Activated T-helper 1 cell treated with anti-CD3 and anti-CD28 coated beads, Interleukin-12 subunit alpha, Interleukin-12 subunit beta, Interleukin-2, Interleukin-4 antibody, amounts not matched to agents 30 ng/mL and 10 ng/mL and 1 ng/mL, durations not matched to agents 14 hours and 24 hours and 36 hours (primary cell): ENCODE measurements around the gene ZZZ3. TPM values are rescaled to one million over a fixed set of nuclear protein-coding genes. Genes with fewer than 3 reads are reported as not detected.
"Not testable (repeated sequence)": the region's sequence is repeated elsewhere in the genome, so short reads cannot be mapped to it uniquely, and the experiment has no call there.

Experiments used
- DNase-seq: peaks from one replicate; pipeline ENCODE4 v3.0.0; 2021; ENCODE audit warnings: low spot score
- H3K27ac Mint-ChIP-seq: one replicate; pipeline ENCODE4 v1.8.0; 2021; ENCODE audit warnings: mild to moderate bottlenecking, mixed read lengths
- H3K27me3 Mint-ChIP-seq: one replicate; pipeline ENCODE4 v1.8.0; 2022; ENCODE audit warnings: mild to moderate bottlenecking, moderate library complexity, mixed read lengths; ENCODE audit not compliant: insufficient read depth
- H3K36me3 Mint-ChIP-seq: one replicate; pipeline ENCODE4 v1.8.0; 2021; ENCODE audit warnings: low read depth, mixed read lengths
- H3K4me1 Mint-ChIP-seq: one replicate; pipeline ENCODE4 v1.8.0; 2021; ENCODE audit warnings: low read depth, mixed read lengths
- H3K4me3 Mint-ChIP-seq: one replicate; pipeline ENCODE4 v1.8.0; 2021; ENCODE audit warnings: mild to moderate bottlenecking, moderate library complexity, mixed read lengths
- H3K9me3 Mint-ChIP-seq: one replicate; pipeline ENCODE4 v1.8.0; 2021; ENCODE audit warnings: mixed read lengths
- intact Hi-C: fragments of 100-400 bp; cut with micrococcal nuclease; formaldehyde crosslinking; loops from one replicate; pipeline ENCODE4 v1.15.1; 2024
- total RNA-seq: library from RNA; stranded (reverse); gene quantifications from 2 replicates; pipeline ENCODE4 v1.2.3, GENCODE V29; 2022

Gene ZZZ3
- total RNA-seq, 1 donor from 2014 or later = 41.8 TPM

DNA sequence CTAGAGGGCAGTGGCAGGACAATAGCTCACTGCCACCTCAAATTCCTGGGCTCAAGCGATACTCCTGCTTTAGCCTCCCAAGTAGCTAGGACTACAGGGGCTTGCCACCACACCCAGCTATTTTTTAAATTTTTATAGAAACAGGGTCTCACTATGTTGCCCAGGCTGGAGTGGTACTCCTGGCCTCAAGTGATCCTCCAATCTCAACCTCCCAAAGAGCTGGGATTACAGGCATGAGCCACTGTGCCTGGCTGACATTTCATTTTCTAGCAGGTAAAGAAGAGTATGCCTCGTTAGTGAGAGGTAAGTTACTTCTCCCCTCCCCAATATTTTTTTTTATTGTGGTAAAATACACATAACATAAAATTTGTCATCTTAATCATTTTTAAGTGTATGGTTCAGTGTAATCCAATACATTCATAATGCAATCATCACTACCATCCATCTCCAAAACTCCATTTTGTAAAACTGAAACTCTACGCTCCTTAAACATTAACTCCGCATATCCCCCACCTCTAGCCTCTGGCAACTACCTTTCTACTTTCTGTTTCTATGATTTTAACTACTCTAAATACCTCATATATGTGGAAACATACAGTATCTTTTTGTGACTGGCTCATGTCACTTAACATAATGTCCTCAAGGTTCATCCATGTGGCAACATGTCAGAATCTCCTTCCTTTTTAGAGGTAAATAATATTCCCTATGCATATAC, 22.4 kb downstream of the ZZZ3 start:
- no peaks in the 10 kb centered on the region for H3K9me3 Mint-ChIP-seq
- H3K4me1 Mint-ChIP-seq = peaks cover 11% of the 10 kb centered on the region
- no peaks in the 10 kb centered on the region for H3K27me3 Mint-ChIP-seq
- no peak overlapping the region for H3K4me3 Mint-ChIP-seq
- intact Hi-C loops = no loop called here
- DNase-seq = no peak
- peaks cover 4% of the 10 kb centered on the region for H3K36me3 Mint-ChIP-seq
- H3K27ac Mint-ChIP-seq = no peak overlapping the region

DNA sequence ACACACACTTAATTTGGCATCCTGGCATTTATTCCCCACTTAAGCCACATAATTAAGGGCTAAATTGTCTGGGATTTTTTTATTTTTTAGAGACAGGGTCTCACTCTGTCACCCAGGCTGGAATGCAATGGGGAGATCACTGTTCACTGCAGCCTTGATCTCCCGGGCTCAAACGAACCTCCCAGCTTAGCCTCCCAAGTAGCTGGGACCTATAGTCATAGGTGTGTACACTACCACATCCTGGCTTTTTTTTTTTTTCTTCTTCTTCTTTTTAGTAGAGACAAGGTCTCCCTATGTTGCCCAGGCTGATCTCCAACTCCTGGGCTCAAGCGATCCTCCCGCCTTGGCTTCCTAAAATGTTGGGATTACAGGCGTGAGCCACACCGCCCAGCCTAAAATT, 24.2 kb downstream of the ZZZ3 start:
- DNase-seq = no peak
- Mint-ChIP-seq H3K9me3 (no peaks in the 10 kb centered on the region), H3K27me3 (no peaks in the 10 kb centered on the region), H3K27ac (no peak overlapping the region), H3K4me1 (peaks cover 9% of the 10 kb centered on the region), H3K4me3 (no peak overlapping the region), H3K36me3 (peaks cover 2% of the 10 kb centered on the region)
- intact Hi-C loops = no loop called here

GRCh38 chr1:77655431-77655974, 27.0 kb downstream of the ZZZ3 start:
- intact Hi-C loops = no loop called here
- peaks cover 11% of the 10 kb centered on the region for H3K9me3 Mint-ChIP-seq
- H3K36me3 Mint-ChIP-seq = peaks cover 19% of the 10 kb centered on the region
- H3K27ac Mint-ChIP-seq = no peak overlapping the region
- no peak overlapping the region for H3K4me3 Mint-ChIP-seq
- H3K27me3 Mint-ChIP-seq = no peaks in the 10 kb centered on the region
- peaks cover 12% of the 10 kb centered on the region for H3K4me1 Mint-ChIP-seq
- no peak for DNase-seq

GRCh38 chr1:77652970-77653516, 29.4 kb downstream of the ZZZ3 start:
- no peak for DNase-seq
- H3K27me3 Mint-ChIP-seq = no peaks in the 10 kb centered on the region
- H3K4me1 Mint-ChIP-seq = peaks cover 12% of the 10 kb centered on the region
- H3K27ac Mint-ChIP-seq = no peak overlapping the region
- no peak overlapping the region for H3K4me3 Mint-ChIP-seq
- H3K9me3 Mint-ChIP-seq = peaks cover 31% of the 10 kb centered on the region
- intact Hi-C loops = no loop called here
- peaks cover 35% of the 10 kb centered on the region for H3K36me3 Mint-ChIP-seq

DNA sequence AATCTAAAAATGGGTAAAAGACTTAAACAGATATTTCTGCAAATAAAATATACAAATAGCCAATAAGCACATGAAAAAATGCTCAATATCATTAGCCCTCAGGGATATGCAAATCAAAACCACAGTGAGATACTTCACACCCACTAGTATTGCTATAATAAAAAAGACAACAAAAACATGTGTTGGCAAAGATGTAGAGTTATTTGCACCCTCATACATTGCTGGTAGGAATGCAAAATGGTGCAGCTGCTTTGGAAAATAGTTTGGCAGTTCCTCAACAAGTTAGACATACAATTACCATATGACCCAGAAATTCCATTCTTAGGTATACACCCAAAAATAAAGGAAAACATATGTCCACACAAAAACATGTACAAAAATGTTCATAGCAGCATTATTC, 30.2 kb downstream of the ZZZ3 start:
- H3K9me3 Mint-ChIP-seq = peaks cover 31% of the 10 kb centered on the region
- H3K27ac Mint-ChIP-seq = no peak overlapping the region
- H3K27me3 Mint-ChIP-seq = no peaks in the 10 kb centered on the region
- H3K4me3 Mint-ChIP-seq = no peak overlapping the region
- DNase-seq = no peak
- H3K36me3 Mint-ChIP-seq = peaks cover 35% of the 10 kb centered on the region
- H3K4me1 Mint-ChIP-seq = peaks cover 12% of the 10 kb centered on the region
- intact Hi-C loops = no loop called here

DNA sequence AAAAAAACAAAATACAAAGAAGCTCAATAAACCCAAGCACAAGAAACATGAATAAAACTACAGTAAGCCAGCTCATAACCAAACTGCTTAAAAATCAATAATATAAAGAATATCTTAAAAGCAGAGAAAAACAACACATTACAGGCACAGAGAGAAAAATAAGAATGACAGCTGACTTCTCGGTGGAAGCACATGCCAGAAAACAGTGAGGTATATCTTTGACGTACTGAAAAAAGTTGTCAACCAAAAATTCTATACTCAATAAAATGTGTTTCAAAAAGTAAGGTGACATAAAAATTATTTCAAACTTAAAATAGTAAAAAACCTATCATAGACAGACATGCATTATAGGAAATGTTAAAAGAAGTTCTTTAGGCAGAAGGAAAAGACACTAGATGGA, 33.3 kb downstream of the ZZZ3 start:
- H3K4me1 Mint-ChIP-seq = peaks cover 6% of the 10 kb centered on the region
- peaks cover 34% of the 10 kb centered on the region for H3K9me3 Mint-ChIP-seq
- no peak for DNase-seq
- H3K27ac Mint-ChIP-seq = no peak overlapping the region
- H3K4me3 Mint-ChIP-seq = no peak overlapping the region
- intact Hi-C loops = no loop called here
- peaks cover 47% of the 10 kb centered on the region for H3K36me3 Mint-ChIP-seq
- no peaks in the 10 kb centered on the region for H3K27me3 Mint-ChIP-seq

DNA sequence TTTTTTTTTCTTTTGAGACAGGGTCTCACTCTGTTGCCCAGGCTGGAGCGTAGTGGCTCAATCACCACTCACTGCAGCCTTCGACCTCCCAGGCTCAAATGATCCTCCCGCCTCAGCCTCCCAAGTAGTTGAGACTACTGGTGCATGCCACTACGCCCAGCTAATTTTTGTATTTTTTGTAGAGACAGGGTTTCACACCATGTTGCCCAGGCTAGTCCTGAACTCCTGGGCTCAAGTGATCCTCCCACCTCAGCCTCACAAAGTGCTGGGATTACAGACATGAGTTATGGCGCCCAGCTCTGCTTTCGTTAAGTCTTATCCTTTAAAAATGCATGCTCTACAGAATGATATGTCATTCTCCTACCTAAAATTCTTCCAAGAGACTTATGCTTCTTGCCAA, 36.2 kb downstream of the ZZZ3 start:
- intact Hi-C loops, DNase-seq, H3K4me1 Mint-ChIP-seq, H3K4me3 Mint-ChIP-seq, H3K27ac Mint-ChIP-seq, H3K27me3 Mint-ChIP-seq: not testable (repeated sequence)
- H3K9me3 Mint-ChIP-seq = peaks cover 31% of the 10 kb centered on the region
- H3K36me3 Mint-ChIP-seq = peaks cover 35% of the 10 kb centered on the region

GRCh38 chr1:77643456-77643855, 39.0 kb downstream of the ZZZ3 start:
- Mint-ChIP-seq H3K27ac (no peak overlapping the region), H3K4me3 (no peak overlapping the region), H3K9me3 (peaks cover 6% of the 10 kb centered on the region), H3K36me3 (peaks cover 21% of the 10 kb centered on the region), H3K27me3 (no peaks in the 10 kb centered on the region), H3K4me1 (no peaks in the 10 kb centered on the region)
- no peak for DNase-seq
- intact Hi-C loops = no loop called here

GRCh38 chr1:77642941-77643340, 39.5 kb downstream of the ZZZ3 start:
- intact Hi-C loops = no loop called here
- DNase-seq = no peak
- H3K27me3 Mint-ChIP-seq = no peaks in the 10 kb centered on the region
- H3K9me3 Mint-ChIP-seq = peaks cover 3% of the 10 kb centered on the region
- peaks cover 20% of the 10 kb centered on the region for H3K36me3 Mint-ChIP-seq
- no peak overlapping the region for H3K4me3 Mint-ChIP-seq
- H3K4me1 Mint-ChIP-seq = no peaks in the 10 kb centered on the region
- no peak overlapping the region for H3K27ac Mint-ChIP-seq

- intact Hi-C loops = no loop called here
- Mint-ChIP-seq H3K27ac (no peak overlapping the region), H3K9me3 (peaks cover 3% of the 10 kb centered on the region), H3K27me3 (no peaks in the 10 kb centered on the region), H3K4me3 (no peak overlapping the region), H3K36me3 (peaks cover 21% of the 10 kb centered on the region), H3K4me1 (no peaks in the 10 kb centered on the region)
- DNase-seq = no peak
These were observed 40.3 kb downstream of the ZZZ3 start for GRCh38 chr1:77642196-77642595.

DNA sequence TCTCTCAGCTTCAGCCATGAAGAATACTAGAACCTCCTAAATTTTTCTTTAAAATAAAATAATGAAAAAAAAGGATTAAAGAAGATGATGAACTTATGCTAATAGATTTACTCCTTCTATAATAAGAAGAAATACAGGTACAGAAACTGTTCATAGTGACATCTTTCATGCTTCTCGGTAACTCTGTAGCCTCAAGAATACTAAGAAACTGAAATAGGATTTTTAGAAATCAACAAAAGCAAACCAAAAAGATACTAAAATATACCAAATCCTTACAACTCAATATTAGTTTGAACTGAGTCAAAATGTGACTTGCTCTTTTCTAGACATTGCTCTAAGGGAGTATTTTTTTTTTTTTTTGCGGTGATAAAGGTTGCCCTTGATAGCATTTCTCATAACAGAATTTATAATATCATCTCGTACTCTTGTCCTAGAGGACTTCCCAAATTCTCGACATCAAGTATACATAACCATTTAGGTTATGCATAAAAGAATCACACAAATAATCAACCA, 42.8 kb downstream of the ZZZ3 start:
- DNase-seq = no peak
- no peak overlapping the region for H3K4me3 Mint-ChIP-seq
- no peak overlapping the region for H3K27ac Mint-ChIP-seq
- no peaks in the 10 kb centered on the region for H3K4me1 Mint-ChIP-seq
- intact Hi-C loops = no loop called here
- H3K27me3 Mint-ChIP-seq = no peaks in the 10 kb centered on the region
- no peaks in the 10 kb centered on the region for H3K9me3 Mint-ChIP-seq
- peaks cover 13% of the 10 kb centered on the region for H3K36me3 Mint-ChIP-seq

DNA sequence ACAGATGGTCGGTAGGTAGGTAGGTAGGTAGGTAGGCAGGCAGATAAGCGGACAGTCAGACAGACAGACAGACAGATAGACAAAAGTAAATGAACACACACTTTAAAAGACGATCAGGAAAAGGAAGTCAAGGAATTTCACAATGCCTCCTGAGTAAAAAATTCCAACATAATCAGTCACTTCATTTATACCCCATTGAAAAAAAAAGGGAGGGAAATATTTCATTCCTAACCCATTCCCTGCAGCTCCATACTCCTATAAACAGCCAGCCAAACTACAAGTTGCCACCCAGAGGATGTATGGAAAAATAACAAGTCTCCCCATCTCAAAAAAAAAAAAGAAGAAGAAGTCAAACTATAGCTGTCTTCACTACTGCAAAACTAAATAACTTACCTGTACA, 43.4 kb downstream of the ZZZ3 start:
- H3K9me3 Mint-ChIP-seq = no peaks in the 10 kb centered on the region
- DNase-seq = no peak
- H3K4me3 Mint-ChIP-seq = no peak overlapping the region
- H3K4me1 Mint-ChIP-seq = no peaks in the 10 kb centered on the region
- H3K36me3 Mint-ChIP-seq = peaks cover 11% of the 10 kb centered on the region
- H3K27ac Mint-ChIP-seq = no peak overlapping the region
- no peaks in the 10 kb centered on the region for H3K27me3 Mint-ChIP-seq
- intact Hi-C loops = no loop called here

- Mint-ChIP-seq H3K4me3 (no peak overlapping the region), H3K36me3 (peaks cover 22% of the 10 kb centered on the region), H3K9me3 (no peaks in the 10 kb centered on the region), H3K27me3 (no peaks in the 10 kb centered on the region), H3K27ac (no peak overlapping the region), H3K4me1 (peaks cover 7% of the 10 kb centered on the region)
- DNase-seq = no peak
- intact Hi-C loops = no loop called here
These were observed 45.6 kb downstream of the ZZZ3 start for GRCh38 chr1:77636864-77637263.
